HG03354 (cell line): ENCODE measurements around the gene SEMA5A.

ENCODE experiments used
- ATAC-seq: cut with Tn5 transposase; IDR thresholded peaks from one replicate; pipeline ENCODE4 v1.9.1; 2021; ENCODE audit warnings: mild to moderate bottlenecking; ENCODE audit not compliant: unreplicated experiment, poor library complexity, severe bottlenecking

The SEMA5A gene

GRCh38 chr5:9059920-9060691 lies 485.8 kb downstream of the SEMA5A start:
- no peak for ATAC-seq

DNA sequence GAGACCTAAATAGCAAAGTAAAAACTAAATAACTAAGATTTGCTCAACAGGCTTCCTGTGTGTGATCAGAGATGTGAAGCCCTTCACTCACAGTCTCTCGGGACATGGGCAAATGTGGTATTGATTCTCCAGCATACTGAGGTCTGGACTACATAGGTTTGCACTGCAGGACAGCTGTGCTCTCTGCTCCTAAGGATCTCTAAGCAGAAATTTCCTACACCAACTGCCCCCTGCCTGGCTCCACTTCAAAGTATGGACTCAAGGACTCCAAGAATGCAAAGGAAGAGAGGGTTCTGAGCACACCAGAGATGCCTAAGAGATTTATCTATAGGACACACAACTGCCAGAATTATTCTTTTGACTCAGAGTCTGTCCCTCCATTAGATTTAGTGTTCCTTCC lies 487.2 kb downstream of the SEMA5A start:
- no peak for ATAC-seq

DNA sequence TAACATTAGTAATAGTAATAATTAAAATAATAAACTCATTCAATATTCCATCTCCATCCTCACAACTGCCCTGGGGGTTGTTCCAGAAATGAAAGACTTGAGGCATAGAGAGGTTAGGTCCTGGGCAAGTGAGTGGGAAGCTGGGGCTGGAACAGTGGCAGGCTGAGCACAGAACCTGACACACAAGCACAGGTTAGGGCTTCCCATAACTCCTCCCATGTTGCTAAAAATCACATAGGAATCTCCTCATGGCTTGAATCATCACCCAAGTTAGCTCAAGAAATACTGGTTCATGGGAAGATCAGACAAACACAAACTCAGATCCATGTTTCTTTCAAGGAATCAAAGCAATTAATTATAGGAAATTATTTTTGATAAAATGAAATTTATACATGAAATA lies 487.7 kb downstream of the SEMA5A start:
- ATAC-seq, result no peak

GRCh38 chr5:9057406-9058000 lies 488.4 kb downstream of the SEMA5A start:
- ATAC-seq, result no peak

DNA sequence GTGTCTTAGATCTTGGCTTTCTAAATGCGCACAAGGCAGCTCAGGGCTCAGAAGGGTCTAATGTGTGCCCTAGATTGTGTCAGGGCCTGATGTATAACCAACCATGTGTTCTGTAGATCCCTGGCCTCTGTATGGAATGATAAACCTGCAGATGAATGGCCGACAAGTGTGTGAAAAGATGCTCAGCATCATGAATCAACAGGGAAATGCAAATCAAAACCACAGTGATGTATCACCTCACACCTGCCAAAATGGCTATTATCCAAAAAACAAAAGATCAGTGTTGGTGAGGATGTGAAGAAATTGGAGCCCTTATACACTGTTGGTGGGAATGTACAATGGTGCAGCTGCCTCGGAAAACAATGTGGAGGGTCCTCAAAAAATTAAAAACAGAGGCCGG lies 489.8 kb downstream of the SEMA5A start:
- ATAC-seq, result no peak

DNA sequence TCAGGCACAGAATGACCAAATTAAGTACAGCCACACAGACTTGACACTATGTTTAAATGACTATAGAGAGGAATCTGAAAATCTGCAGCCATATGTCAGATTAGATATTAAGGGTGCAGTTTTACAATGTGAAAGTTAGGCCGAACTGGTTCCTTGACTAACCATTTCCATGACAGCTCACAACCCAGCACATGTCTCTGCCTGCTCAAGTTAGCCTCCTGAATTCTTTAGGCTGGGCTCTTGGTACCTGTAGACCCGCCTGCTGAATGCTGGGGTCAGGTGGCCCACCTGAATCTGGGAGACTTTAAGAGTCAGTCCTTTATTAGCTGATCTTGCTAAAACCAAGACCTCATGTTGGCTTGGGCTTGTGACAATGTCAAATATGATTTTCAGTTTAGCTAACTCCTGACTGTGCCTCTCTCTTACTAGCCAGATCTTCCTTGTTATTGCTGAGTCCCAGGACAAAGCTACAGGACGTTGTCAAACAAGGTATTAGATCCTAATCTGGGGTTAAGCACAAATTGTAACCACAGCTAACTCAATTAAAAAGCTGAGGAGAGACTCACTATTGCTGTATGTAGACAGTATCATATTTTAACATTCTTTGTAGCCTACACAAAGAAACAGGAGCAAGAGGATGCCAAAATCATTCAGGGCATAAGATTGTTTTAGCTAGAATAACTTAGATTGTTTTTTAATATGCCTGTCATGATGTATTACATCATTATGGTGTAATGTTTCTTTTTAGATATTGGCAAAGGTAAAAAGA lies 490.9 kb downstream of the SEMA5A start:
- no peak for ATAC-seq

GRCh38 chr5:9054322-9054721 lies 491.6 kb downstream of the SEMA5A start:
- ATAC-seq, result no peak

DNA sequence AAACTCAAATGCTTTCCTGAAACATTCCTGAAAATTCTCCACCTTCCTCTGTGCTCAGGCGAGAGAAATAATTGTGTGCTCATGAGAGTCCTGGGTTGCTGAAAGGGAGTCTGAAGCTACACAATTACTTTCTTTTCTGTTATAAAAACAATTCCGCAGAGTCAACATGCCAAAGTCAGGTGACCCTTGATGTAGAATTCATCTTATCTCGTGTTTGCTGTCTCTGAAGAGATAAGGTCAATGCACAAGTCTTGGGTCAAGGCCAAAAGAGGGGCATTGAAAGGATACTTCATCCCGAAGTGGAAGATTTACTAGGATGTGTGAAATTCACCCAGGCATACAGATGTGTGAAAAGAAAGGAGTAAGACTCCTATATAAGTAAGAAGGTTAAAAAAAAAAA lies 493.5 kb downstream of the SEMA5A start:
- no peak for ATAC-seq

GRCh38 chr5:9051779-9052178 lies 494.1 kb downstream of the SEMA5A start:
- no peak for ATAC-seq

DNA sequence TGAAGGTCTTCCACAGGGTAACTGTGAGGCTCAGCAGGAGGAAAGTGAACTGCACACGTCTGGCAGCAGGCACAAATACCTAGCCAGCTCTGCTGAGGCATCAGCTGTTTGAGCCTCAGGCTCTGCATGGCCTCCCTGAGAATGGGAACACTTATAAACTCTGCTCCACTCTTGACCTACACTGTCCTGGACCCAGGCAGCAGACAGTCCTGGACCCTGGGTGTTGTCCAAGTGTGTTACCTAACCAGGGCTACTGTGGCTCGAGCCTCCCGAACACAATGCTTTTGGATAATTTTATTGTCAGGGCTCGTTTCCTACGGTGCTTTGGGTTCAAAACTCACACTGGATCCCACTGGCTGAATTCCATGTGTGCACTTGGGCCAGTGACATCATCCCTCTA lies 497.9 kb downstream of the SEMA5A start:
- no peak for ATAC-seq

DNA sequence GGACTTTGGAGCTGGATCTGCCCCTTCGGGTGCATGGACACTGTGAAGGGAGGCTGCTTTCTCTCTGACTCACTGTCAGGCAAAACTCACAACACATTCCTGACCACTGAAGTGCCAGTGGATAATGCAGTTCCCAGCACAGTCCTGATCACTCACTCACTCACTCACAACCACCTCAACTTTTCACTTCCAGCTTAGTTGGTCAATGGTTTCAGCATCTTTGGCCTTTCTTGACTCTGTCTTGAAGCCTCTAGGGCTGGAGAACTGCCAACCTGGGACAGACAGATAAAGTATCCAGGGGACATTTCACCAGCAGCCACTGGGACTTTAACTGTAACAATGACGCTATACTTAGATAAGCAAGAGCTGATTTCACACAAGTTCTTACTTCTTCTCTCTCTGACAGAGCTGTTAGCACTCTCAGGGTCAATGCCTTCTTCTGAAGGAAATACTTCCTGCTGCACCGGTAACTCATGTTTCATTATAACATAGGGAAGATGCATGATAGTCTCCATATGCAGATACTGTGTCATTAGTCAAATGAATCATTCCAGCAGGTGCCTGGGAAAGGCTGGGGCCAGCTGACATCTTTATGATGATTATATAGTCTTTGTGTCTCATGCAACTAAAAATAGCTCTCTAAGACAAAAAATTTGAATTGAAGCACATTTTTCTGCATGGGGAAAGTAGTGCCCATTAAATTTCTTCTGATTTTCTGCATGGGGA lies 499.0 kb downstream of the SEMA5A start:
- ATAC-seq, result no peak

DNA sequence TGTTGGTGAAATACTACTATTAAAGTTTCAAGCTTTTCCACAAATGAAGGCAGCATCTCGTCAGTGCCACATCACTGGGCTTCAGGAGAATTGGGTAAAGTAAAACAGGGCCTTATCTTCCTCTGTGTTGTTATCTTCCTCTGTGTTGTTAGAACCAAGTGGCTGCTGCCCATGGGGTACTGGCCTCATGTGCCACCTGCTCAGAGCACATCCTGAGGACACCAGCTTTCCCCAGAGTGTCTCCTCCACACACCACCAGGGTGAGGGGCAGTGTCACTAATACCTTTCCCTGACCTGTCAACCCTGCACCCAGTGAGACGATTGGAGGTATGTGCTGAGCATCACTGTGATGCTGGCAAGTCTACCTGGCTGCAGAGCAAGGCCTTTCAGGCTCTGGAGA lies 499.9 kb downstream of the SEMA5A start:
- no peak for ATAC-seq

DNA sequence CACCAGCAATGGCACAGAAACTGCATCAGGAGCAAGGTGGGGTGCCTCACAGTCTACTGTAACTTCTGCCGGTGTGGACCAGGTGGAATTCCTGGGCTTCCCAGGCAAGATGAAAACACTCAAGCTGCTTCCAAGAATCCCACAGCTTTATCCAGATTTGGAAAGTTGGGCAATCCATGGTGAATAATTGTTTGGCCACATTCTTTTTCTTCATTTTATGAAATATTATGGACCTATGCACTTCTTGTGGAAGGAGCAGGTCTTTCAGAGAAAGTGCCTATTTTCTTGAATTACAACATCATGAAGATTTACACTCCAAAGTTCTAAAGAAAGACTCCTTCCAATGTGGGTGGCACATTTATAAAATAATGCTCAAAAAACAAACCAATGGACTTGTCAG lies 503.6 kb downstream of the SEMA5A start:
- ATAC-seq, result no peak

DNA sequence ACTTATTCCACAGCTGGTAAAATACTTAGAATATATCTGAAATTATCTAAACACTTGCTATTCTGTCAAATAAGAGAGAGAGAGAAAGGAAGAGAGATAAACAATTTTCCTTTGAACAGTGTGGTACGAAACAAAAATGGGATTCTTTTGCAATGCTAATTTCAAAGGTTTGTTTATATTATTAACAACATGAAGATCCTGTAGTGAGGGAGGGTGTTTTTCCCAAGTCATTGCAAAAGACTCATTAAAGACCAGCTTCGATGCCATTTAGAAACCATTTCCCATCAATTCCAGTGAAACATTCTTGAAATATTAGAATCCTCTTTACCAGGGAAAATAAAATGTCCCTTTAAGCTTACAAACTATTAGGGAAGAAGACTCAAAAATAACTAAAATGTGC lies 505.4 kb downstream of the SEMA5A start:
- no peak for ATAC-seq

- ATAC-seq, result no peak
Measured at GRCh38 chr5:9037048-9037447, 508.8 kb downstream of the SEMA5A start.

GRCh38 chr5:9035346-9035745 lies 510.5 kb downstream of the SEMA5A start:
- ATAC-seq, result no peak

GRCh38 chr5:9034649-9035048 lies 511.2 kb downstream of the SEMA5A start:
- ATAC-seq, result no peak

- no peak for ATAC-seq
Measured at GRCh38 chr5:9033524-9033923, 512.4 kb downstream of the SEMA5A start.

DNA sequence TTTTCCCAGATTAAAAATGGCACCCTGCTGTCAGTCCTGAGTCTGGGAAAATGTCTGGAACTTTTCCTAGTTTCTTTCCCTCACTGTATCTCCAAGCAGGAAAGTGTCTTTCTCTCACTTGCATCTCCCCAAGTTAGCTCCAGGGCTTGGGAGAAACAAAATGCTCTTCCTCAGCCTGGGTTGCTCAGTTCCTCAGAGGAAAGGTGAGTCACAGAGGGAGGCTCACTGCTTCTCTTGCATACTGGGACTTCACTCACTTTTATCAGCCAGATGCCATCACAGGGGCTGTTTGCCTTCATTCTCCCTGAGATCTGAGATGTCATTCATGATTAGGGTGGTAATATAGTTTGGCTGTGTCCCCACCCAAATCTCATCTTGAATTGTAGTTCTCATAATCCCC lies 519.9 kb downstream of the SEMA5A start:
- ATAC-seq, result no peak

- ATAC-seq, result no peak
Measured at GRCh38 chr5:9020996-9021395, 524.9 kb downstream of the SEMA5A start.
